Central memory CD8-positive, alpha-beta T cell (primary cell): ENCODE results near the gene WDR33.
A peak's percentile ranks its signal among the peaks of the same experiment; 100 is the strongest.

Experiments
- ATAC-seq: fragments of 150-1000 bp; cut with Tn5 transposase; replicated peaks from 2 replicates; pipeline ENCODE4 v1.10.0; 2022; ENCODE audit warnings: mild to moderate bottlenecking, moderate FRiP score, moderate number of reproducible peaks; ENCODE audit not compliant: poor library complexity, severe bottlenecking; ENCODE audit errors: extremely low read depth
- DNase-seq, 2 donors: peaks; one replicate each; pipeline ENCODE4 v3.0.0; 2021; ENCODE audit warnings: low spot score in 2 of 2
- H3K27ac Mint-ChIP-seq: one replicate; pipeline ENCODE4 v1.8.0; 2022; ENCODE audit warnings: low read depth, mild to moderate bottlenecking, moderate library complexity, mixed read lengths
- H3K27me3 Mint-ChIP-seq: one replicate; pipeline ENCODE4 v1.8.0; 2022; ENCODE audit warnings: mixed read lengths
- H3K36me3 Mint-ChIP-seq: one replicate; pipeline ENCODE4 v1.8.0; 2022; ENCODE audit warnings: mild to moderate bottlenecking, moderate library complexity, mixed read lengths; ENCODE audit not compliant: insufficient read depth
- H3K4me1 Mint-ChIP-seq: one replicate; pipeline ENCODE4 v1.8.0; 2022; ENCODE audit warnings: mixed read lengths
- H3K4me3 Mint-ChIP-seq: one replicate; pipeline ENCODE4 v1.8.0; 2022; ENCODE audit warnings: mild to moderate bottlenecking, moderate library complexity, mixed read lengths
- H3K9me3 Mint-ChIP-seq: one replicate; pipeline ENCODE4 v1.8.0; 2022; ENCODE audit warnings: mixed read lengths

Gene WDR33

DNA sequence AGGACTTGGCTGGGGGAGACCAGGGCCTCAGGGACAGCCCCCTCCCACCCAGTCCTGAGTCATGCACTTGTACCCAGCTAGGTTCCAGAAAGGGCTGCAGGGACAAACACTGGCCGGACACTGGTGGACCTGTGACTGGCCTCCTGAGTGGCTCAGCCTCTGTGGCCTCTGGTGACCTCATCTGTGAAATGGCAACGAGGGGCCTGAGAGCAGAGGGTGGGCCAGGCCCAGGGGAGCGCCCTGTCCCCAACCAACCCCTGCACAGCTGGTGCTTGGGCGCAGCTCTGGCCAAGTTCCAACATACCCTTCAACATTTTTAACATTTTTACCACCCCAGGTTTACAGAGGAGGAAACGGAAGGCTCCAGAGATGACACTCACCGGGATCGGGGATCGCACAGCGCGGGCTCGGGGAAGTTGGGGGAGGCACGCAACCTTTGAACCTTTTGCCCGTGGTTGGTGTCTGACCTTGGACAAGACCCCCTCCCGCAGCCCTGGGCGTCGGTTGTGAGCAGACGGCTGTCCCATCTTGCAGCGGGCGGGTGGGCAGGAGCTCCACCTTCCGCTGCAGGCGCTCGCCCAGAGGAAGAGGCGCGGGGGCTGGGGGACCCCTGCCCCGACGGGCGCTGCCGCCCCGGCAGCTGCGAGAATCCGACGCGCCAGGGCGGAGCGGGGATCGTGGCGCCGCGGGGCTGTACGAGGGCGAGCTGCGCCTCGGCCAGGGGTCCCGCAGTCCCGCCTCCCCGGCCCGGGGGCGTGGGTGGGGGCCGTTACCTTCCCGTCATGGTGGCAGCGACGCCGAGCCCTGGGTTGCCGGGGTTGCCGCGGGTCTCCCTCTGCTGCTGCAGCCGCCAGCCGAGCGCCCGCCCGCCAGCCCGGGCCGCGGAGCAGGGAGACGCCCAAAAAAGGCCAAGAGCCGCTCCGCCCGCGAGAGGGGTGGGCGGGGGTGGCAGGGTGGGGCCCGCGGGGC, 136.4 kb downstream of the WDR33 start:
- H3K36me3 Mint-ChIP-seq, result no peaks in the 10 kb centered on the region
- peaks cover 11% of the 10 kb centered on the region for H3K4me1 Mint-ChIP-seq
- H3K9me3 Mint-ChIP-seq, result no peaks in the 10 kb centered on the region
- ATAC-seq, result peak; percentile 30
- no peak for DNase-seq
- peaks cover 89% of the 10 kb centered on the region for H3K27me3 Mint-ChIP-seq
- H3K4me3 Mint-ChIP-seq, result peak overlapping the region; percentile 80
- H3K27ac Mint-ChIP-seq, result no peak overlapping the region

DNA sequence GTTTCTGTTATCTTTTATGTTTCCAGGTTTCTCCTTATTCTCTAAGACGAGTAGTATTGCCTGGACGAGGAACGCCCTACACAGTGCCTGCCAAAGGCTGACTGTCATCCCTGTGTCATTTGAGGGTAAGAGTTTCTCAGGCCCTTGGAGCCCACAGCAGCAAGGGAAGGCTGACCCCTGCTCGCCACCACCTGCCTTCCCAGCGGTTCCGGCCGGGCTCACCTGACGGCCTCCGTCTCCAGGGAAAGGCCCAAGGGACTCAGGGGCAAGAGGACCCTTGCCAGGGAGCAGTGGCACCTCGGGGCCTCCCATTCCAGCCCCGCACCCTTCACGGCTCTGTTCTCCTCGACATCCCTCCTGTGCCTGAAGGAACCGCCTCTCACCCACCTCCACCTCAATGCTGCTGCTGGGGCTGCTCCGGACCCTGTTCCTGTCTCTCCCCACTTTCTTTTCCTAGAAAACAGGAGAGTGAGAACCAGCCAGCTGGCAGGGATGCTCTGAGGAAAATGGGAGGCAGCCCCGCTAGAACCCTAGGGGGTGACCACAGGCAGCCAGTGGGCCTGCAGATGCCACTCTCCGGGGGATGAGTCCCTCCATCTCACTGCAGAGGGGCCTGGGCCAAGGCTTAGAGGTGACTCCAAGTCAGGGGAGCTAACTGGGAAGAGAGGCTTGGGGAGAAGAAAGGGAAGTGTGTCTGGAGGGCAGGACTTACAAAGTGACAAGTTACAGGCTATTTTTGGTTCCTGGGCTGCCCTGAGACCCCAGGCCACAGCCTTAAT, 137.5 kb downstream of the WDR33 start:
- ATAC-seq (no peak), DNase-seq (no peak)
- H3K9me3 Mint-ChIP-seq, result no peaks in the 10 kb centered on the region
- H3K27me3 Mint-ChIP-seq, result peaks cover 91% of the 10 kb centered on the region
- peak overlapping the region; percentile 80 for H3K4me3 Mint-ChIP-seq
- H3K36me3 Mint-ChIP-seq, result no peaks in the 10 kb centered on the region
- no peak overlapping the region for H3K27ac Mint-ChIP-seq
- H3K4me1 Mint-ChIP-seq, result peaks cover 11% of the 10 kb centered on the region

DNA sequence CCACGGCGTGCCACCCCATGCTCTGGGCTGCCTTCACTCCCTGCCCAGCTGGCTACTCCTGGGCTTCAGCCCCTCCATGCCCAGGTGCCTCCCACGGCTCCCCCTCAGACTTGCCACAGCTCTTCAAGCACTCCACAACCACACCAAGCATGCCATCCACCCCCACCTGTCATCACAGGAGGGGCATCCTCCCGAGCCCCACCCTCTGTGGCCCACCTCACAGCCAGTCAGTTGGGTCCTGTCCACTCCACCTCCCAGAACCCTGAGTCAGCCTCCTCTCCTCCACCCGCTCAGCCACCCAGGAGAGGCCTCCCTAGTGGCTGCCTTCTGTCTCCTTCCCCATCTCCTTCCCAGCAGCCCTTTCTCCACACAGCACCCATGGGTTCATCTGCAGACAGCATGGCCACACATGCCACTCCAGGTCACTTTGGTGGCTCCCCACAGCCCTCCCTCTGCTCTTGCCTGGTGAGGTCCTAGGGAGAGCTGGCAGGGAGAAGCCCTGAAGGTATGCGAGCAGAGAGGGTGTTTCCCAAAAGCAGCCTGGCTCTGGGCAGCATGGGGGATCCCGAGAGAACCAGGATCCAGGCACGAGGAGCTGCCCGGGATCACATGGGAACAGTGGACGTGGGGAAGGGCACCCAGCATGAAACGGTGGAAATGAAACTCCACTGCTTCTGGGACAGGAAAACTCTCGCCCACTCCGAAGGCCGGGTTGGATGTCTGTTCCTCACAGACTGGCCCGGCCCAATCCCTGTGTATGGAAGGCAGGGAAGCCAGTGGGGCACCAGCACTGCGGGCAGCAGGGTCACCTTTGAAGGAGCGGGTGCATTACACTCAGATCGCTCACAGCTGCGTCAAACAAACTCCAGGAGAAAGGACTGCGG, 138.4 kb downstream of the WDR33 start:
- no peaks in the 10 kb centered on the region for H3K9me3 Mint-ChIP-seq
- no peak overlapping the region for H3K4me3 Mint-ChIP-seq
- no peaks in the 10 kb centered on the region for H3K36me3 Mint-ChIP-seq
- peaks cover 11% of the 10 kb centered on the region for H3K4me1 Mint-ChIP-seq
- DNase-seq, result no peak
- peaks cover 86% of the 10 kb centered on the region for H3K27me3 Mint-ChIP-seq
- H3K27ac Mint-ChIP-seq, result no peak overlapping the region
- ATAC-seq, result no peak

DNA sequence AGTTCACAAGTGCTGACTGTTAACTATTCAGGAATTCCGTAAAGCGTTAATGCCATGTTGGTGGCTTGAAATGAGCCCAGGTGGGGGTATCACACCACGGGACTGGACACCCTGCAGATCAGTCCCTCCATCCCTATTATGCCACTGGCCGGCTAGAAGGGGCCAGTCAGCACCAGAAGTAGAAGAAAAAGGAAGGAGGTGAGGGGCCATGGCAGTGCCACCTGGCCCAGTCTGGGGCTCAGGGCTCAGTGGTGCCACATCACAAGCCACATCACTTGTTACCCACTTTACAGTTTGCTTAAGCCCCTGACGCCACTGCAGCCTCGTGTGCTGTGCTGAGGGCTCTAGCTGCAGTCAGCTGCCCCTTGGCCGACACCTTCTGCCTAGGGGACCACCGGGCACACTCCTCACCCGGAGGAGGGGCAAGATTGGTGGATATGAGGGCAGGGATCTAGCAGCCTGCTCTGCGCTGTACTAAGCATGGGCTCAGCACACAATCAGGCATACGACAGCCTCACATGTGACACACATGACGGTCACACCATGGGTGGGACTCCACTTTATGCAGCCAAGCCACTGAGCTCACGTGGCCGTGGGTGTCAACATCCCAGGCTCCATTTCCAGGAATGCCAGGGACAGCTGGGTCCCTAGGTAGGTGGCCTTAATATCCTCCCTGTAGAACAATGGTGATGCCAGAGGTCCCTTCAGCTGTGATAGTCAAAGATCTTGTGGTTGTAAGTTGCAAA, 139.2 kb downstream of the WDR33 start:
- Mint-ChIP-seq H3K36me3 (no peaks in the 10 kb centered on the region), H3K4me1 (peaks cover 11% of the 10 kb centered on the region), H3K27ac (no peak overlapping the region), H3K9me3 (no peaks in the 10 kb centered on the region), H3K4me3 (no peak overlapping the region), H3K27me3 (peaks cover 86% of the 10 kb centered on the region)
- ATAC-seq (no peak), DNase-seq (no peak)

DNA sequence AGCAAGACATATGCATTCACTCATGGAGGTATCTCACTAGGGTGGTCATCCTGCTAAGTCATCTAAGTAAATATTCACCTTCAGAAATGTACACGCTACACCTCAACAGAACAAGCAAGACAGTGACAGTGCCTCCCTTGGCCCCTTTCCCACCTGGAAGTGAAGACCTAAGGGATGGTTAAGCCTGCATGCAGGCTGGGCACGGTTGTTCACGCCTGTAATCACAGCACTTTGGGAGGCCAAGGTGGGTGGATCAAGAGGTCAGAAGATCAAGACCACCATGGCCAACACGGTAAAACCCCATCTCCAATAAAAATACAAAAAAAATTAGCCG, 140.0 kb downstream of the WDR33 start:
- Mint-ChIP-seq H3K27ac (no peak overlapping the region), H3K36me3 (no peaks in the 10 kb centered on the region), H3K4me1 (peaks cover 10% of the 10 kb centered on the region), H3K27me3 (peaks cover 86% of the 10 kb centered on the region), H3K4me3 (no peak overlapping the region), H3K9me3 (no peaks in the 10 kb centered on the region)
- ATAC-seq, result no peak
- no peak for DNase-seq

DNA sequence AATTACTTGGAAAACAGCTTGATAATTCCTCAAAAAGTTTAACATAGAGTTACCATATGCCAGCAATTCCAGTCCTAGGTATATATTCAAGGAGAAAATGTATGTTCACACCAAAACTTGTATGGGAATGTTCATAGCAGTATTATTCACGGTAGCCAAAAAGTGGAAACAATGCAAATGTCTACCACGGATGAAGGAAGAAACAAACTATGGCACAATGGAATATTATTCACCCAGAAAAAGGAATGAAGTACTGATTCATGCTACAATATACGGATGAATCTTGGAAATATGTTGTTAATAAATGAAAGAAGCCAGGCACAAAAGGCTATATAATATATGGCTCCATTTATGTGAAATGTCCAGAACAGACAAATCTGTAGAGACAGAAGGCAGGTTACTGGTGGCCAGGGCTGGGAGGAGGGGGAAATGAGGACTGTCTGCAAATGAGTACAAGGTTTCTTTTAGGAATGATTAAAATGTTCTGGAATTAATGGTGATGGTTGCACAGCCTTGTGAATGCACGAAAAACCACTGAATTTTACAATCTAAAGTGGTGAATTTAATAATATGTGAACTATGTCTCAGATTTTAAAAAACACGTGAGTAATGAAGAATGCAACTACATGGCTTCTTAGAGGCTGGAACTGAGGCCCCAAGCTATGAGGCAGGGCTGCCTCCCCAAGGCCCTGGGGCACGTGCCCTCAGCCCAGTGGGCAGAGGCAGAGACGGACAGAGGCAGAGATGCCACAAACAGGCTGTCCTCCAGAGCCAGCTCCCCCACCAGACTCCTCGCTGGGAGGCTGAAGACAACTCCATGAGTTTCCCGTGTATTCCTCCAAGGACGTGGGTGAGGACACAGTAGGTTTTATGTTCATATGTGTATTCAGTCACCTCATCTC, 140.7 kb downstream of the WDR33 start:
- Mint-ChIP-seq H3K27me3 (peaks cover 88% of the 10 kb centered on the region), H3K9me3 (no peaks in the 10 kb centered on the region), H3K4me3 (no peak overlapping the region), H3K36me3 (no peaks in the 10 kb centered on the region), H3K4me1 (peaks cover 6% of the 10 kb centered on the region), H3K27ac (no peak overlapping the region)
- no peak for DNase-seq
- no peak for ATAC-seq

DNA sequence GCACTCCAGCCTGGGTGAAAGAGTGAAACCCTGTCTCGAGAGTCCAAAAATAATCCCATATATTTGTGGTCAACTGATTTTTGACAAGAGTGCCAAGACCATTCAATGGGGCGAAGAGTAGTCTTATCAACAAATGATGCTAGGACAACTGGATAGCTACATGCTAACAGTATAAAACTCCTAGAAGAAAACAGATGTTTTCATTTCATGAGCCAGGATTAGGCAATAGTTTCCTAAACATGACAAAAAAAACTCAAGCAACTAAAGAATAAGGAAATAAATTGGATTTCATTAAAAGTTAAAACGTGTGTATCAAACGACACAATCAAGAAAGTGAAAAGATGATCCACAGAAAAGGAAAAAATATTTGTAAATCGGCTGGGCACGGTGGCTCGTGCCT, 141.9 kb downstream of the WDR33 start:
- Mint-ChIP-seq H3K27ac (no peak overlapping the region), H3K9me3 (no peaks in the 10 kb centered on the region), H3K4me3 (no peak overlapping the region), H3K36me3 (no peaks in the 10 kb centered on the region), H3K4me1 (no peaks in the 10 kb centered on the region), H3K27me3 (peaks cover 91% of the 10 kb centered on the region)
- no peak for DNase-seq
- ATAC-seq, result no peak

DNA sequence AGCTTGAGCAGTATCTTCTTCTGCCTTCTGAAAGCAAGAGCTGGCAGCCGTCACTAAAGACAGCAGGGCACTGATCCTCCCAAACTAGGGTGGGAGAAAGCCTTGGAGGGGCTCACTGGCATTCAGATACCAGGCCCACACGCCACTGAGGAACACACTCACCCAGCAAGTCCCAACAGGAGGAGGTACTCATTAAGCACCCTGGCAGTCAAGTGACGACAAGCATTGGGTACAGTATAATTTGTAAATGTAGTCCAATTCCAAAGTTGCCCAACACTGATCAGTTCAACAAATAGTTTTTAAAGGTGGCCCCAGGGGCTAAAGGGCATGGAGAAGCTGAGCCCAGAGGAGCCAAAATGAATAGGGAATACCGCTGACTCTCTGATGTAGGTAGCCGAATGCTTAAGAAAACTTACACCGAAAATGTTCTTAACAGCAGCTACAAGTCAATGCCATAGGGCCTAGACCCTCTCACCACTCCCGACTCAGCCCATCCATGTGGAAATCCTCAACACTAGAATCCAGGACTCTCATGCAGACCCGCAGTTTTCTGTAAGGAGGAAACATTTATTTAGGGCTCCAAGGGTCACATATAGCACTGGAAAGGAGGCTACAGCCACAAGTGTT, 145.6 kb downstream of the WDR33 start:
- H3K4me1 Mint-ChIP-seq, result no peaks in the 10 kb centered on the region
- H3K9me3 Mint-ChIP-seq, result no peaks in the 10 kb centered on the region
- ATAC-seq (no peak), DNase-seq (no peak)
- no peaks in the 10 kb centered on the region for H3K36me3 Mint-ChIP-seq
- H3K4me3 Mint-ChIP-seq, result no peak overlapping the region
- H3K27ac Mint-ChIP-seq, result no peak overlapping the region
- peaks cover 88% of the 10 kb centered on the region for H3K27me3 Mint-ChIP-seq

DNA sequence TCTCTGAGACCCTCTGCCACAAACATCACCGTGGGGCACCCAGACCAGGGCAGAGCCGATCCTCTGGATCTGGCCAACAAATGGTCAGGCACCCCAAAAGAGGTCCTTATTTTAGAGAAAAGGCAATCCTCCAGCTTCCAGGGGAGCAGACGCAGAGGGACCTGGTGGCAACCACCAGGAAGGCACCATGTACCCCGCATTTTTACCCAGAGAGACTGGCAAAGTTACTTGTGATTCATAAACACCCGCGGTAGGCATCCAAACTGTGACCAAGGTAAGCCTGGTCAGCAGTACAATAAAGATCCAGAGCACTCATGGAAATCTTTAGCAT, 146.1 kb downstream of the WDR33 start:
- peaks cover 85% of the 10 kb centered on the region for H3K27me3 Mint-ChIP-seq
- no peak for DNase-seq
- no peak overlapping the region for H3K27ac Mint-ChIP-seq
- ATAC-seq, result no peak
- no peaks in the 10 kb centered on the region for H3K4me1 Mint-ChIP-seq
- no peak overlapping the region for H3K4me3 Mint-ChIP-seq
- H3K36me3 Mint-ChIP-seq, result no peaks in the 10 kb centered on the region
- H3K9me3 Mint-ChIP-seq, result no peaks in the 10 kb centered on the region

DNA sequence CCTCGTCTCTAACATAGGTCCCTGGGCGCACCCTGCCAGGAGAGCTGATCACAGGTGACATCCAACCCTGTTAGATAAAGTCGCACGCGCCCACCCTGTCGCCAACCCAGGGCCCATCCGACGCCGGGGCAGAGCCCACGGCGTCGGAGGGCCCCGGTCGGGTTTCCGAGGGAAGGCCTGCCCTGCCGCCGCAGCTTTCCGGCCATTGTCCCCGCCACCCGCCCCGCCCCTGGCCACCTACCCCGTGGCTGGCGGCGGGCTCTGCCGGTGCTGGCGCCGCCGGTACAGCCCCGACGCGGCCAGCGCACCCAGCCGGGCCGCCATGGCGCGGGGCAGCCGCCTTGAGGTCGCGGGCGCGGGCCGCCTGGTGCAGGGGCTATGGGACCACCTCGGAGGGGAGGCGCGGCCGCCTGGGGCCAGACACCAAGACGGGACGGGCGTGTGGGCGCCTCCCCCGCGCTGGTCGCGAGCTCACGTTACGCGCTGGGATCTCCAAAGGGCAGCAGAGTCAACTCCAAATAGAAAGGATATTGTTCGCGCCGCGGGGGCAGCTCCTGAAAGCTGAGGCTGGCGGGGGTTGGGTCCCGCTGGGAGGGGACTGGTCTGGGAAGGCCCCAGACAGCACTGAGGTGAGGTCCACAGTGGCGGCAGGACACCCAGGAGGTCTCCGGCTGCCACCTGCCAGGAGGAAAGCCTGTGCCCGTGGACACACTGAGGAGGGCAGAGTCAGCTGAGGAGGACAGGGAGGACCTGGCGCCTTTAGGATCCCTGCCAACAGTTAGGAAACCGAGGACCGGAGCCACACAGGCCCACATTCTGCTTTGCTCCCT, 146.7 kb downstream of the WDR33 start:
- Mint-ChIP-seq H3K4me1 (no peaks in the 10 kb centered on the region), H3K27ac (no peak overlapping the region), H3K9me3 (no peaks in the 10 kb centered on the region), H3K4me3 (no peak overlapping the region), H3K27me3 (peaks cover 79% of the 10 kb centered on the region), H3K36me3 (peaks cover 2% of the 10 kb centered on the region)
- no peak for DNase-seq
- ATAC-seq, result no peak
